ENCODE data around the gene HPSE2.

DNA sequence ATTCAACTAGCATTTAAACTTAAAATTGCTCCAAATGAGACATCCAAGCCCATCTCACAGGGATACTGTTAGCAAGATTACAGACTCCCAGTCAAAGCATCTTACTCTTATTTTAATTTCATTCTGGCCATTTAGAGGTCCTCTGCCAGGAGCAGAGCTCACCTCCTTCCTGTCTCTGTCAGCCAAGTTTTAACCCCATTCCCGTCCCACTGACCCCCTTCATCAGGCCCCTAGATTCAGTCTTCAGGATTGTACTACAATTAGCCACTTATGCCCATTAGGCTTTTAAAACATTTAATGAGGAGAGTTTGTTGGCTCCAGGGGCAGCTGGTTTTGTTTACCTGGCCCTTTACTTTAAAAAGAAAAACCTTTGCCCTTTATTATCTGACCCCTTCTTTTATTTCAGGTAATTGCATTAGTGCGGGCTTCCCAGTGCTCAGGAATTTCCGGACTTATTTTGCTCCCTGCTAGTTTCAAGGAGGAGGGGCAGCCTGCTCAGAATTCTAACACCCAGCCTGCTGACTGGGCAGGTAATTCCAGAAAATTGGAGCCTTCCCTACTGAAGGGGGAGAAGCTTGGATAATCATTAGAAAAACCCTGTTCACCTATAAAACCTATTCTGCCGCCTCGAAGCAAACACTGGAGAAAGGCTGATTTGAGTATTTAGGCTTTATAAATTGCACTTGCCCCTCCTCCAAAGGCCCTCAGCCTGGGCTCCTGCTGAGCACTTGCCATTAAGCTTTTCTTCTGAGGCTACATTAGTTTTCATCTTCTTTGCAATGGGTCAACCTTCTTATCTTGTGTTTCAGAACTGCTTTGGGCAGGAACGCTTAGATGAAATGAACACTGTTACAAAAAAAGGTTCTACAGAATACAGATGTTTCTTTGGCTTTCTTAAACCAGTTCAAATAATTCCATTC, 588.4 kb downstream of the HPSE2 start:
- TF ChIP-seq POLR2AphosphoS5 (IDR thresholded peaks at IDR 0.05) = no peak
- TF ChIP-seq POLR2A (IDR thresholded peaks at IDR 0.05; ENCODE audit: low read depth) = no peak
- TF ChIP-seq, protein P1, sequence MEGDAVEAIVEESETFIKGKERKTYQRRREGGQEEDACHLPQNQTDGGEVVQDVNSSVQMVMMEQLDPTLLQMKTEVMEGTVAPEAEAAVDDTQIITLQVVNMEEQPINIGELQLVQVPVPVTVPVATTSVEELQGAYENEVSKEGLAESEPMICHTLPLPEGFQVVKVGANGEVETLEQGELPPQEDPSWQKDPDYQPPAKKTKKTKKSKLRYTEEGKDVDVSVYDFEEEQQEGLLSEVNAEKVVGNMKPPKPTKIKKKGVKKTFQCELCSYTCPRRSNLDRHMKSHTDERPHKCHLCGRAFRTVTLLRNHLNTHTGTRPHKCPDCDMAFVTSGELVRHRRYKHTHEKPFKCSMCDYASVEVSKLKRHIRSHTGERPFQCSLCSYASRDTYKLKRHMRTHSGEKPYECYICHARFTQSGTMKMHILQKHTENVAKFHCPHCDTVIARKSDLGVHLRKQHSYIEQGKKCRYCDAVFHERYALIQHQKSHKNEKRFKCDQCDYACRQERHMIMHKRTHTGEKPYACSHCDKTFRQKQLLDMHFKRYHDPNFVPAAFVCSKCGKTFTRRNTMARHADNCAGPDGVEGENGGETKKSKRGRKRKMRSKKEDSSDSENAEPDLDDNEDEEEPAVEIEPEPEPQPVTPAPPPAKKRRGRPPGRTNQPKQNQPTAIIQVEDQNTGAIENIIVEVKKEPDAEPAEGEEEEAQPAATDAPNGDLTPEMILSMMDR (IDR thresholded peaks at IDR 0.05) = no peak

Data from esophagus muscularis mucosa (tissue), 3 donors.